Gastroesophageal sphincter (tissue), 4 donors: ENCODE data around the gene ADIPOR2. TPM values are rescaled to one million over a fixed set of nuclear protein-coding genes. Genes with fewer than 3 reads are reported as not detected.
"Not testable (repeated sequence)": the region's sequence is repeated elsewhere in the genome, so short reads cannot be mapped to it uniquely, and the experiment has no call there.

Source experiments
- ATAC-seq: fragments of 150-250 bp; one replicate; pipeline ENCODE4 v1.9.1; 2016; ENCODE audit warnings: mild to moderate bottlenecking, moderate library complexity
- H3K27ac ChIP-seq, 4 donors: fragments of 200-600 bp; sonication (generic) in 3 of 4; 1 replicate in 3 of 4; 2 replicates in 1 of 4; pipeline ENCODE4 v1.5.1; 2016 to 2019
- H3K27me3 ChIP-seq: fragments of 200-600 bp; sonication (generic); one replicate; pipeline ENCODE4 v1.5.1; 2019
- H3K36me3 ChIP-seq, 2 donors: fragments of 200-600 bp; sonication (generic); one replicate each; pipeline ENCODE4 v1.5.1; 2019; ENCODE audit warnings: control low read depth in 1 of 2
- H3K4me1 ChIP-seq, 3 donors: fragments of 200-600 bp; sonication (generic); 1 replicate in 2 of 3; 2 replicates in 1 of 3; pipeline ENCODE4 v1.5.1; 2016 to 2019; ENCODE audit warnings: control low read depth in 2 of 3
- H3K4me3 ChIP-seq, 2 donors: fragments of 200-600 bp; sonication (generic); one replicate each; pipeline ENCODE4 v1.5.1; 2019; ENCODE audit warnings: mild to moderate bottlenecking in 1 of 2, moderate library complexity in 1 of 2
- H3K9me3 ChIP-seq, 3 donors: fragments of 200-600 bp; sonication (generic); one replicate each; pipeline ENCODE4 v1.5.1; 2017 to 2019; ENCODE audit warnings: control low read depth in 2 of 3
- EP300 ChIP-seq: sonication (generic); formaldehyde crosslinking; IDR thresholded peaks from one replicate; pipeline ENCODE4 v1.6.1; 2017; ENCODE audit warnings: antibody characterized with exemption, mild to moderate bottlenecking
- POLR2A ChIP-seq, 2 donors: fragments of 450-650 bp; IDR thresholded peaks; one replicate each; pipeline ENCODE4 v1.6.1; 2017; ENCODE audit warnings: antibody characterized with exemption in 2 of 2, mild to moderate bottlenecking in 2 of 2, moderate library complexity in 1 of 2
- POLR2AphosphoS5 ChIP-seq: sonication (generic); formaldehyde crosslinking; IDR thresholded peaks from one replicate; pipeline ENCODE4 v1.6.1; 2017; ENCODE audit warnings: antibody characterized with exemption
- WGBS, 2 donors: methylation state at CpG; one replicate each; pipeline ENCODE4 v1.1.5; 2018; ENCODE audit warnings: low coverage in 1 of 2; 5-methylcytosine and 5-hydroxymethylcytosine counted together
- total RNA-seq, 4 donors: library from RNA; depleted of rRNA; stranded (reverse); fragments of >200 nt; gene quantifications; one replicate each; pipeline ENCODE4 v1.1.0, GENCODE V29; 2016
- TF ChIP-seq, protein P1 (sequence below), 4 experiments: fragments of 200-600 bp in 2 of 4; fragments of 450-650 bp in 2 of 4; sonication (generic) in 1 of 4; IDR thresholded peaks; one replicate each; pipeline ENCODE4 v1.5.1; 2017 to 2019; ENCODE audit warnings: antibody characterized with exemption in 4 of 4, mild to moderate bottlenecking in 2 of 4, moderate library complexity in 2 of 4

ADIPOR2 gene
- total RNA-seq, 4 donors from 2014 or later, result 26.6 to 37.9 (median 33.4) TPM

DNA sequence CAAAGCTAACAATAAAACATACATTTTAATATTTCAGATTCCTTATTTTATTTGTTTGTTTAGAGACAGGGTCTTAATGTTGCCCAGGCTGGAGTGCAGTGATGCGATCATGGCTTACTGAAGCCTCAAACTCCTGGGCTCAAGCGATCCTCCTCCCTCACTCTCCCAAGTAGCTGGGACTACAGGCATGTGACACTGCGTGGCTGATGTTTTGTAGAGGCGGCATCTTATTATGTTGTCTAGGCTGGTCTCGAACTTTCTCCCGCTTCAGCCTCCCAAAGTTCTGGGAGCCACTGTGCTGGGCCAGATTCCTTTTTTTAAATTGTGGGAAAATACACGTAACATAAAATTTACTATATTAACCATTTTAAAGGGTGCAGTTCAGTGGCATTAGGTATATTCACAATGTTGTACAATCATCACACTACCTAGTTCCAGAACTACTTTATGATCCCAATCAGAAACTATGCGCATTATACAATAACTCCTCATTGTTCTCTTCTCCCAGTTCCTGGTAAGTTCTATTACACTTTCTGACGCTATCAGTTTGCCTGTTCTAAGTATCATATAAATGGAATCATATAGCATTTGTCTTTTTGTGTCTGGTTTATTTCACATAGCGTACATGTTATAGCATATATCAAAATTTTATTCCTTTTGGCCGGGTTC, 40.3 kb downstream of the ADIPOR2 start:
- ATAC-seq, result no peak
- H3K27me3 ChIP-seq, result no peaks in the 10 kb centered on the region
- H3K36me3 ChIP-seq, result no peaks in the 10 kb centered on the region
- 94 to 100% methylated on average over 6 to 11 of the region's 11 CpGs for WGBS, 2 donors
- no peaks in the 10 kb centered on the region for H3K9me3 ChIP-seq
- H3K4me3 ChIP-seq, result no peak overlapping the region
- H3K4me1 ChIP-seq, result peaks cover 0 to 24% (median 0%) of the 10 kb centered on the region in 3 donors
- no peak overlapping the region for H3K27ac ChIP-seq
- TF ChIP-seq POLR2A (IDR thresholded peaks at IDR 0.05) (no peak), POLR2AphosphoS5 (no peak), EP300 (no peak)
- TF ChIP-seq, protein P1, sequence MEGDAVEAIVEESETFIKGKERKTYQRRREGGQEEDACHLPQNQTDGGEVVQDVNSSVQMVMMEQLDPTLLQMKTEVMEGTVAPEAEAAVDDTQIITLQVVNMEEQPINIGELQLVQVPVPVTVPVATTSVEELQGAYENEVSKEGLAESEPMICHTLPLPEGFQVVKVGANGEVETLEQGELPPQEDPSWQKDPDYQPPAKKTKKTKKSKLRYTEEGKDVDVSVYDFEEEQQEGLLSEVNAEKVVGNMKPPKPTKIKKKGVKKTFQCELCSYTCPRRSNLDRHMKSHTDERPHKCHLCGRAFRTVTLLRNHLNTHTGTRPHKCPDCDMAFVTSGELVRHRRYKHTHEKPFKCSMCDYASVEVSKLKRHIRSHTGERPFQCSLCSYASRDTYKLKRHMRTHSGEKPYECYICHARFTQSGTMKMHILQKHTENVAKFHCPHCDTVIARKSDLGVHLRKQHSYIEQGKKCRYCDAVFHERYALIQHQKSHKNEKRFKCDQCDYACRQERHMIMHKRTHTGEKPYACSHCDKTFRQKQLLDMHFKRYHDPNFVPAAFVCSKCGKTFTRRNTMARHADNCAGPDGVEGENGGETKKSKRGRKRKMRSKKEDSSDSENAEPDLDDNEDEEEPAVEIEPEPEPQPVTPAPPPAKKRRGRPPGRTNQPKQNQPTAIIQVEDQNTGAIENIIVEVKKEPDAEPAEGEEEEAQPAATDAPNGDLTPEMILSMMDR (IDR thresholded peaks at IDR 0.05), result no peak

DNA sequence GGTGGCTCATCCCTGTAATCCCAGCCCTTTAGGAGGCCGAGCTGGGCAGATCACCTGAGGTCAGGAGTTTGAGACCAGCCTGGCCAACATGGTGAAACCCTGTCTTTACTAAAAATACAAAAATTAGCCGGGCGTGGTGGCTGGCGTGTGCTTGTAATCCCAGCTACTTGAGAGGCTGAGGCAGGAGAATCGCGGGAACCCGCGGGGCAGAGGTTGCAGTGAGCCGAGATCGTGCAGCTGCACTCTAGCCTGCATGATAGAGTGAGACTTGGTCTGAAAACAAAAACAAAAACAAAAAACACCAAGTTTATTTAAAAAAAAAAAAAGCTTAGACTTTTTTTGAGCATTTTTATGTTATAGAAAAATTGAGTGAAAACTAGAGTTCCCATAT, 40.8 kb downstream of the ADIPOR2 start:
- H3K27me3 ChIP-seq, H3K4me3 ChIP-seq, H3K27ac ChIP-seq, H3K9me3 ChIP-seq, ATAC-seq, H3K36me3 ChIP-seq: not testable (repeated sequence)
- H3K4me1 ChIP-seq, result peaks cover 0 to 19% (median 0%) of the 10 kb centered on the region in 3 donors
- WGBS, 2 donors, result 60 to 92% methylated on average over 1 to 2 of the region's 10 CpGs

DNA sequence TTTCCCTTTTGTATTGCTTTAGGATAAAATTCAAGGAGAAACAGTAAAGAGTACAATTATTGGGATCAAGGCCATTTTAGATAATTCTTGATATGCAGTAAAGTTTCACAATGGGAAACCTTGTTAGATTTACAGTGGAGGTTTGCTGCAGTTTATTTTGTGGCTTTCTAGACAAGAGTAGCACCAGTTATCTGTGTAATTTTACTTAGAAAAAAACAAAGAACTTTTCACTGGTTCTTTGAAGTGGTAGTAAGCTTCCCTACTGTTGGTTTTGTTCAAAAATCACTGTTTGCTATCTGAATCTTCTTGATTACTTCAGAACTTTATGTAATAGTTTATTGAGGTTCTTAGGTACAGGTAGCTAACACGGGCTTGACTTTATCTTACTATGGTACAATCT, 42.0 kb downstream of the ADIPOR2 start:
- Histone ChIP-seq H3K4me1 (peaks cover 0 to 21% (median 3%) of the 10 kb centered on the region in 3 donors), H3K27me3 (no peaks in the 10 kb centered on the region), H3K4me3 (no peak overlapping the region), H3K9me3 (no peaks in the 10 kb centered on the region), H3K36me3 (no peaks in the 10 kb centered on the region), H3K27ac (no peak overlapping the region)
- TF ChIP-seq POLR2A (IDR thresholded peaks at IDR 0.05) (no peak), POLR2AphosphoS5 (no peak), EP300 (no peak)
- TF ChIP-seq, protein P1 (IDR thresholded peaks at IDR 0.05), result no peak
- WGBS, 2 donors, result 89 to 91% methylated on average over 1 of the region's 1 CpG
- ATAC-seq, result no peak

DNA sequence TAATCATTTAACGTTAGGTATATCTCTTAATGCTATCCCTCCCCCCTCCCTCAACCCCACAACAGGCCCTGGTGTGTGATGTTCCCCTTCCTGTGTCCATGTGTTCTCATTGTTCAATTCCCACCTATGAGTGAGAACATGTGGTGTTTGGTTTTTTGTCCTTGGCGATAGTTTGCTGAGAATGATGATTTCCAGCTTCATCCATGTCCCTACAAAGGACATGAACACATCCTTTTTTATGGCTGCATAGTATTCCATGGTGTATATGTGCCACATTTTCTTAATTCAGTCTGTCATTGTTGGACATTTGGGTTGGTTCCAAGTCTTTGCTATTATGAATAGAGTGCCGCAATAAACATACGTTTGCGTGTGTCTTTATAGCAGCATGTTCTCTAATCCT, 42.8 kb downstream of the ADIPOR2 start:
- H3K9me3 ChIP-seq, H3K4me3 ChIP-seq, H3K27me3 ChIP-seq, H3K36me3 ChIP-seq, H3K27ac ChIP-seq, ATAC-seq: not testable (repeated sequence)
- H3K4me1 ChIP-seq, result peaks cover 0 to 29% (median 3%) of the 10 kb centered on the region in 3 donors
- 88 to 91% methylated on average over 3 to 5 of the region's 5 CpGs for WGBS, 2 donors

DNA sequence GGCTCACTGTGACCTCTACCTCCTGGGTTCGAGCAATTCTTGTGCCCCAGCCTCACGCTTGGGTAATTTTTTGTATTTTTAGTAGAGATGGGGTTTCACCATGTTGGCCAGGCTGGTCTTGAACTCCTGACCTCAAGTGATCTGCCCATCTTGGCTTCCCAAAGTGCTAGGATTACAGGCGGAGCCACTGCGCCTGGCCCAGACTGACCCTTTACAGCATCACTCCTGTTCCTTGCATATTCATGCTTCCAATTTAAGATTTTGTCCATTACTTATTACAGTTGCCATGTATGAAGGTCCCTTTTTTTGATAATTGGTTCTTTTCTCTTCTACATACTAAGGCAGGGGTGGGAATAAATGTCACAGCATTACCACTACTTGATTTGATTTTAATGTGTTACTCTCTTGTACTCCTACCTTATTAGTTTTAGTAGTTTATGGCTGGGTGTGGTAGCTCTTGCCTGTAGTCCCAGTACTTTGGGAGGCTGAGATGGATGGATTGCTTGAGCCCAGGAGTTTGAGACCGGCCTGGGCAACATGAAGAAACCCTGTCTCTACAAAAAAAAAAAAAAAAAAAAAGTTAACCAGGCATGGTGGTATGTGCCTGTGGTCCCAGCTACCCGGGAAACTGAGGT, 46.9 kb downstream of the ADIPOR2 start:
- ATAC-seq, result no peak
- TF ChIP-seq, protein P1 (IDR thresholded peaks at IDR 0.05), result no peak
- no peak for TF ChIP-seq POLR2A (IDR thresholded peaks at IDR 0.05)
- TF ChIP-seq EP300, result no peak
- TF ChIP-seq POLR2AphosphoS5, result no peak
- no peak overlapping the region for H3K27ac ChIP-seq
- H3K4me3 ChIP-seq, result no peak overlapping the region
- WGBS, 2 donors, result 90 to 94% methylated on average over 3 to 5 of the region's 6 CpGs
- no peaks in the 10 kb centered on the region for H3K36me3 ChIP-seq
- no peaks in the 10 kb centered on the region for H3K27me3 ChIP-seq
- H3K4me1 ChIP-seq, result peaks cover 0 to 45% (median 3%) of the 10 kb centered on the region in 3 donors
- no peaks in the 10 kb centered on the region for H3K9me3 ChIP-seq

DNA sequence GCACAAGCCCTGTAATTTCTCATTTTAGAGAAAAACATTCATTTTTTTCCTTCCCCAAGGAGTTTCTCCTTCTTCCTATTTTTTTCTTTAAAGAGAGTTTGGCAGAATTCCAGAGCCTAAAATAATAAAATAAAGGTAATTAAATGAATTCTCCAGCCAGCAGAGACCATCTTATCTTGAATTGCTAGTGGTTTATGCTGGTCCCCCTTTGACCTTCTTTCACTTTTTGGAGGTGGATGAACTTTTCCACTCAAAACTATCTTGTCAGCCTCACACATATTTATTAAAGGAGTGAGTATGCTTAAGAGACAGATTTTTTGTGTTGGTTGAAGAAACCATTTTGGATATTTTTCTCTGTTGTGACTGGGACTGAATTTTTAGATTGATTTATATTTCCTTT, 47.6 kb downstream of the ADIPOR2 start:
- no peak overlapping the region for H3K27ac ChIP-seq
- no peak for ATAC-seq
- TF ChIP-seq, protein P1 (IDR thresholded peaks at IDR 0.05), result no peak
- no peak for TF ChIP-seq EP300
- no peak for TF ChIP-seq POLR2AphosphoS5
- no peak for TF ChIP-seq POLR2A (IDR thresholded peaks at IDR 0.05)
- H3K4me3 ChIP-seq, result no peak overlapping the region
- H3K27me3 ChIP-seq, result no peaks in the 10 kb centered on the region
- H3K36me3 ChIP-seq, result no peaks in the 10 kb centered on the region
- H3K4me1 ChIP-seq, result peaks cover 0 to 45% (median 3%) of the 10 kb centered on the region in 3 donors
- H3K9me3 ChIP-seq, result no peaks in the 10 kb centered on the region
